ENCODE measurements around the gene PEX3.

PEX3 gene

GRCh38 chr6:143450453-143451371, at the start of gene PEX3, which contains the start of gene ADAT2:
PEX3 (plus strand) TSS chr6:143450805; CDS start chr6:143451043, 238 bp downstream.
ADAT2 (minus strand) TSS chr6:143450695; CDS start chr6:143450658, 37 bp downstream.
- in situ Hi-C loops (cut with MboI; ENCODE audit: low sequenced_read_pairs) = no loop called here

- in situ Hi-C loops (cut with MboI; ENCODE audit: low sequenced_read_pairs) = loop anchor here (25.0 kb wide), 1 partner anchor 714 kb away; no protein-coding TSS in a partner anchor
Measured at GRCh38 chr6:143401068-143401446, 49.5 kb upstream of the PEX3 start.

GRCh38 chr6:143401636-143402370, 48.8 kb upstream of the PEX3 start:
- in situ Hi-C loops (cut with MboI; ENCODE audit: low sequenced_read_pairs) = loop anchor here (25.0 kb wide), 1 partner anchor 715 kb away; no protein-coding TSS in a partner anchor

GRCh38 chr6:143402721-143403336, 47.8 kb upstream of the PEX3 start:
- in situ Hi-C loops (cut with MboI; ENCODE audit: low sequenced_read_pairs) = loop anchor here (25.0 kb wide), 1 partner anchor 716 kb away; no protein-coding TSS in a partner anchor

GRCh38 chr6:143405373-143406154, 45.0 kb upstream of the PEX3 start:
- in situ Hi-C loops (cut with MboI; ENCODE audit: low sequenced_read_pairs) = loop anchor here (25.0 kb wide), 1 partner anchor 718 kb away; no protein-coding TSS in a partner anchor

- in situ Hi-C loops (cut with MboI; ENCODE audit: low sequenced_read_pairs) = loop anchor here (25.0 kb wide), 1 partner anchor 719 kb away; no protein-coding TSS in a partner anchor
Measured at GRCh38 chr6:143406673-143407072, 43.9 kb upstream of the PEX3 start.

- in situ Hi-C loops (cut with MboI; ENCODE audit: low sequenced_read_pairs) = loop anchor here (25.0 kb wide), 1 partner anchor 721 kb away; no protein-coding TSS in a partner anchor
Measured at GRCh38 chr6:143408151-143408786, 42.3 kb upstream of the PEX3 start.

GRCh38 chr6:143408787-143409162, 41.8 kb upstream of the PEX3 start:
- in situ Hi-C loops (cut with MboI; ENCODE audit: low sequenced_read_pairs) = loop anchor here (25.0 kb wide), 1 partner anchor 721 kb away; no protein-coding TSS in a partner anchor

GRCh38 chr6:143410859-143411270, 39.7 kb upstream of the PEX3 start:
- in situ Hi-C loops (cut with MboI; ENCODE audit: low sequenced_read_pairs) = loop anchor here (25.0 kb wide), 1 partner anchor 724 kb away; no protein-coding TSS in a partner anchor

GRCh38 chr6:143414769-143415168, 35.8 kb upstream of the PEX3 start:
- in situ Hi-C loops (cut with MboI; ENCODE audit: low sequenced_read_pairs) = loop anchor here (25.0 kb wide), 1 partner anchor 727 kb away; no protein-coding TSS in a partner anchor

GRCh38 chr6:143419526-143419925, 31.1 kb upstream of the PEX3 start:
- in situ Hi-C loops (cut with MboI; ENCODE audit: low sequenced_read_pairs) = loop anchor here (25.0 kb wide), 1 partner anchor 732 kb away; no protein-coding TSS in a partner anchor

GRCh38 chr6:143426026-143426425, 24.6 kb upstream of the PEX3 start:
- in situ Hi-C loops (cut with MboI; ENCODE audit: low sequenced_read_pairs) = no loop called here

GRCh38 chr6:143427109-143427817, 23.3 kb upstream of the PEX3 start:
- in situ Hi-C loops (cut with MboI; ENCODE audit: low sequenced_read_pairs) = no loop called here

GRCh38 chr6:143429970-143430369, 20.6 kb upstream of the PEX3 start:
- in situ Hi-C loops (cut with MboI; ENCODE audit: low sequenced_read_pairs) = no loop called here

GRCh38 chr6:143431226-143431625, 19.4 kb upstream of the PEX3 start:
- in situ Hi-C loops (cut with MboI; ENCODE audit: low sequenced_read_pairs) = no loop called here

GRCh38 chr6:143432588-143432987, 18.0 kb upstream of the PEX3 start:
- in situ Hi-C loops (cut with MboI; ENCODE audit: low sequenced_read_pairs) = no loop called here

- in situ Hi-C loops (cut with MboI; ENCODE audit: low sequenced_read_pairs) = no loop called here
Measured at GRCh38 chr6:143441010-143441409, 9.6 kb upstream of the PEX3 start.

GRCh38 chr6:143441680-143442545, 8.7 kb upstream of the PEX3 start:
- in situ Hi-C loops (cut with MboI; ENCODE audit: low sequenced_read_pairs) = no loop called here

All from HL-60/S4 treated with retinoic acid at 250 ng/mL for 4 days and 3 days (cell line).